SK-N-SH (cell line): Measurements from ENCODE around the gene NFASC. TPM values are rescaled to one million over a fixed set of nuclear protein-coding genes. Genes with fewer than 3 reads are reported as not detected.

Experiments used
- CTCF ChIA-PET: fragments of 300-600, 350-600 bp; formaldehyde crosslinking; extraction: SDS; loops from one replicate; lab custom pipeline; 2021; lab: Yijun Ruan, JAX
- POLR2A ChIA-PET: fragments of 350-600 bp; sonication (Branson Sonifier 250); formaldehyde crosslinking; extraction: SDS; loops from one replicate; lab custom pipeline; 2020; ENCODE audit warnings: antibody characterized with exemption, inconsistent platforms; lab: Yijun Ruan, JAX
- DNase-seq: peaks from one replicate; pipeline ENCODE4 v3.0.0; 2012
- H2AFZ ChIP-seq: fragments of 200-600 bp; sonication (generic); 2 replicates; pipeline ENCODE4 v1.8.1; 2016; ENCODE audit warnings: antibody characterized with exemption, mild to moderate bottlenecking, low read depth
- H3F3A ChIP-seq: fragments of 200-600 bp; sonication (generic); replicated peaks from 2 replicates; pipeline ENCODE3; 2016; ENCODE audit warnings: antibody characterized with exemption, mild to moderate bottlenecking; ENCODE audit not compliant: insufficient read depth
- H3K27ac ChIP-seq, 2 experiments: fragments of 200-500 bp in 1 of 2; fragments of 200-600 bp in 1 of 2; sonication (Bioruptor generic) in 1 of 2; sonication (generic), shearing (Covaris generic) in 1 of 2; 2 replicates each; pipeline versions ENCODE4 v1.5.1 to v1.6.1; 2014 to 2016; ENCODE audit warnings: low read depth in 2 of 2, inconsistent platforms in 1 of 2, low read length in 1 of 2, mild to moderate bottlenecking in 1 of 2, mixed read lengths in 1 of 2
- H3K27me3 ChIP-seq: fragments of 200-600 bp; sonication (generic), shearing (Covaris generic); 2 replicates; pipeline ENCODE4 v1.6.1; 2016; ENCODE audit warnings: mixed run types; ENCODE audit not compliant: insufficient read depth
- H3K36me3 ChIP-seq, 2 experiments: fragments of 200-500 bp in 1 of 2; fragments of 200-600 bp in 1 of 2; sonication (Bioruptor generic) in 1 of 2; sonication (generic) in 1 of 2; replicated peaks in 1 of 2; 2 replicates each; pipeline versions ENCODE3 to v1.5.1; 2014 to 2016; ENCODE audit warnings: low read length in 1 of 2, mild to moderate bottlenecking in 1 of 2; ENCODE audit not compliant: insufficient read depth in 2 of 2, control insufficient read depth in 1 of 2
- H3K4me1 ChIP-seq, 2 experiments: fragments of 200-500 bp in 1 of 2; fragments of 200-600 bp in 1 of 2; sonication (Bioruptor generic) in 1 of 2; sonication (generic), shearing (Covaris generic) in 1 of 2; 2 replicates each; pipeline versions ENCODE4 v1.5.1 to v1.6.1; 2014 to 2016; ENCODE audit warnings: low read depth in 1 of 2, low read length in 1 of 2, mixed run types in 1 of 2; ENCODE audit not compliant: insufficient read depth in 2 of 2, control insufficient read depth in 1 of 2
- H3K4me2 ChIP-seq: fragments of 200-600 bp; sonication (generic), shearing (Covaris generic); 2 replicates; pipeline ENCODE4 v1.6.1; 2017; ENCODE audit warnings: mixed run types
- H3K4me3 ChIP-seq, 2 experiments: fragments of 200-500 bp in 1 of 2; fragments of 200-600 bp in 1 of 2; sonication (Bioruptor generic) in 1 of 2; sonication (generic), shearing (Covaris generic) in 1 of 2; 2 replicates each; pipeline versions ENCODE4 v1.5.1 to v1.8.1; 2014 to 2016; ENCODE audit warnings: low read depth in 2 of 2, inconsistent platforms in 1 of 2, low read length in 1 of 2, mild to moderate bottlenecking in 1 of 2, mixed read lengths in 1 of 2, moderate library complexity in 1 of 2
- H3K79me2 ChIP-seq: fragments of 200-600 bp; sonication (generic); 2 replicates; pipeline ENCODE4 v1.8.1; 2017; ENCODE audit warnings: mild to moderate bottlenecking; ENCODE audit not compliant: insufficient read depth
- H3K9ac ChIP-seq: fragments of 200-600 bp; sonication (generic); 2 replicates; pipeline ENCODE4 v1.6.1; 2017; ENCODE audit warnings: mixed run types
- H3K9me2 ChIP-seq: fragments of 200-600 bp; sonication (generic); 2 replicates; pipeline ENCODE4 v1.6.1; 2017; ENCODE audit warnings: mixed run types
- H3K9me3 ChIP-seq: fragments of 200-600 bp; sonication (generic); 2 replicates; pipeline ENCODE4 v1.6.1; 2017; ENCODE audit warnings: mixed run types, mild to moderate bottlenecking, moderate library complexity
- H4K20me1 ChIP-seq: fragments of 200-600 bp; sonication (generic); 2 replicates; pipeline ENCODE4 v1.6.1; 2017; ENCODE audit warnings: mild to moderate bottlenecking, mixed run types; ENCODE audit not compliant: insufficient read depth
- EP300 ChIP-seq, 2 experiments: IDR thresholded peaks; 2 replicates each; pipeline versions ENCODE4 v1.4.0 to v1.6.1; 2012; ENCODE audit warnings: borderline replicate concordance in 1 of 2, low read depth in 1 of 2, low read length in 1 of 2
- FOSL2 ChIP-seq: IDR thresholded peaks from 2 replicates; pipeline ENCODE4 v1.4.0; 2012; ENCODE audit warnings: low read depth, mild to moderate bottlenecking, moderate library complexity, borderline replicate concordance
- FOXJ3 ChIP-seq: sonication (generic); formaldehyde crosslinking; IDR thresholded peaks from 2 replicates; pipeline ENCODE4 v1.5.1; 2020; ENCODE audit warnings: mild to moderate bottlenecking, missing genetic modification reagents
- FOXM1 ChIP-seq: IDR thresholded peaks from 2 replicates; pipeline ENCODE4 v1.4.0; 2012; ENCODE audit warnings: low read depth, mild to moderate bottlenecking
- GATA2 ChIP-seq: sonication (generic); formaldehyde crosslinking; IDR thresholded peaks from 2 replicates; pipeline ENCODE4 v1.5.0; 2020; ENCODE audit warnings: mild to moderate bottlenecking, missing genetic modification reagents
- IRF3 ChIP-seq: fragments of 150-350 bp; IDR thresholded peaks from 2 replicates; pipeline ENCODE4 v1.6.1; 2016; ENCODE audit warnings: mild to moderate bottlenecking, low read depth, low read length
- JUND ChIP-seq: IDR thresholded peaks from 2 replicates; pipeline ENCODE4 v1.4.0; 2012
- MAX ChIP-seq: IDR thresholded peaks from 2 replicates; pipeline ENCODE4 v1.4.0; 2012; ENCODE audit warnings: low read depth
- MEF2A ChIP-seq: IDR thresholded peaks from 2 replicates; pipeline ENCODE4 v1.4.0; 2012; ENCODE audit warnings: low read depth, borderline replicate concordance
- MXI1 ChIP-seq: IDR thresholded peaks from 2 replicates; pipeline ENCODE4 v1.6.1; 2012; ENCODE audit warnings: mild to moderate bottlenecking, low read depth, low read length, improper control_type of control experiment
- NFIC ChIP-seq: IDR thresholded peaks from 2 replicates; pipeline ENCODE4 v1.4.0; 2012; ENCODE audit warnings: borderline replicate concordance
- RFX5 ChIP-seq: IDR thresholded peaks from 2 replicates; pipeline ENCODE4 v1.6.1; 2012; ENCODE audit warnings: mild to moderate bottlenecking, improper control_type of control experiment, low read length
- SMC3 ChIP-seq: IDR thresholded peaks from 2 replicates; pipeline ENCODE4 v1.6.1; 2012; ENCODE audit warnings: low read depth, low read length, improper control_type of control experiment
- TEAD4 ChIP-seq: IDR thresholded peaks from 2 replicates; pipeline ENCODE4 v1.4.0; 2012; ENCODE audit warnings: mild to moderate bottlenecking, borderline replicate concordance; ENCODE audit not compliant: insufficient read depth
- YY1 ChIP-seq: IDR thresholded peaks from 2 replicates; pipeline ENCODE4 v1.4.0; 2012; ENCODE audit warnings: low read depth, mild to moderate bottlenecking
- WGBS: methylation state at CpG from one replicate; pipeline ENCODE4 v1.1.6; 2017; ENCODE audit warnings: low lambda C conversion rate; 5-methylcytosine and 5-hydroxymethylcytosine counted together
- polyA plus RNA-seq, 3 experiments: library from polyadenylated mRNA; depleted of rRNA; stranded (reverse); fragments of >200 nt; gene quantifications; 2 replicates each; pipeline ENCODE4 v1.2.3, GENCODE V29; 2012
- TF ChIP-seq, protein P1 (sequence below): IDR thresholded peaks from 2 replicates; pipeline ENCODE4 v1.4.0; 2012; ENCODE audit warnings: low read depth, borderline replicate concordance

Gene NFASC
- polyA plus RNA-seq, 1 of the 3 experiments (the other 2 are of a cell fraction): 6.0 TPM

DNA sequence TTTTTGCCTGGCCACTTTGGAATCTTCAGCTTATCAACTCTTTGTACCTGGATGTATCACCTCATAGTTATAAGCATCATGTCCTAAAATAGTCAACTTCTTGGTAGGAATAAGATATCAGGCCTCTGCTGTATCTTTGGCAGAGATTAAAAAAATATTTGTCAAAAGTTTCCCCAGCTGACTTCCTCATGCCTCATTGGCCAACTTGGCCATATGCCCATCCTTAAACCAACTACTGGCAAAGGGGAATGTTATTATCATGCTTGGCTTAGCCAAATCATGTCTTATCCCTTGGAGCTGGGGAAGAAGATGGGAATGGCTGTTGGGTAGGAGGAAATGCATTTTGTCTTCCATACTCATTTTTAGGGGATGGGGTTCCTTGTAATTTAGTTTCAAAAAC lies 23.4 kb downstream of the NFASC start:
- Histone ChIP-seq H3K27ac (no peak overlapping the region), H3K4me2 (no peak overlapping the region), H3K9me2 (no peaks in the 10 kb centered on the region), H2AFZ (no peak overlapping the region), H3K79me2 (no peaks in the 10 kb centered on the region), H3K4me3 (no peak overlapping the region), H3K4me1 (peaks cover 0 to 11% of the 10 kb centered on the region in 2 experiments; a peak in 2 of 4 replicates), H3K9ac (no peak overlapping the region), H3K36me3 (no peaks in the 10 kb centered on the region), H3F3A (no peaks in the 10 kb centered on the region), H3K9me3 (no peaks in the 10 kb centered on the region), H3K27me3 (no peaks in the 10 kb centered on the region; the same call in 1 of the 2 replicates), H4K20me1 (no peaks in the 10 kb centered on the region)
- DNase-seq: no peak
- ChIA-PET POLR2A (interaction anchor here (1.3 kb wide), 1 partner anchor 10 kb away, joined by 3 read pairs; no protein-coding TSS in a partner anchor), CTCF (interaction anchor here (1.0 to 9.9 kb wide), 3 partner anchors 47 to 95 kb away, joined by 3 to 52 read pairs (median 19); no protein-coding TSS in a partner anchor)
- no peak for TF ChIP-seq EP300 (IDR thresholded peaks at IDR 0.05; ENCODE audit: borderline replicate concordance in 1 of 2, low read depth in 1 of 2, low read length in 1 of 2)
- no peak for TF ChIP-seq MAX
- TF ChIP-seq RFX5: no peak
- TF ChIP-seq JUND: no peak
- TF ChIP-seq SMC3: no peak
- TF ChIP-seq FOSL2: no peak
- TF ChIP-seq IRF3: no peak
- no peak for TF ChIP-seq MEF2A
- TF ChIP-seq FOXM1: no peak
- no peak for TF ChIP-seq NFIC
- TF ChIP-seq MXI1: no peak
- no peak for TF ChIP-seq YY1
- no peak for TF ChIP-seq FOXJ3 (CRISPR knock-in tag)
- TF ChIP-seq, protein P1, sequence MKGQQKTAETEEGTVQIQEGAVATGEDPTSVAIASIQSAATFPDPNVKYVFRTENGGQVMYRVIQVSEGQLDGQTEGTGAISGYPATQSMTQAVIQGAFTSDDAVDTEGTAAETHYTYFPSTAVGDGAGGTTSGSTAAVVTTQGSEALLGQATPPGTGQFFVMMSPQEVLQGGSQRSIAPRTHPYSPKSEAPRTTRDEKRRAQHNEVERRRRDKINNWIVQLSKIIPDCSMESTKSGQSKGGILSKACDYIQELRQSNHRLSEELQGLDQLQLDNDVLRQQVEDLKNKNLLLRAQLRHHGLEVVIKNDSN: no peak
- no peak for TF ChIP-seq TEAD4

DNA sequence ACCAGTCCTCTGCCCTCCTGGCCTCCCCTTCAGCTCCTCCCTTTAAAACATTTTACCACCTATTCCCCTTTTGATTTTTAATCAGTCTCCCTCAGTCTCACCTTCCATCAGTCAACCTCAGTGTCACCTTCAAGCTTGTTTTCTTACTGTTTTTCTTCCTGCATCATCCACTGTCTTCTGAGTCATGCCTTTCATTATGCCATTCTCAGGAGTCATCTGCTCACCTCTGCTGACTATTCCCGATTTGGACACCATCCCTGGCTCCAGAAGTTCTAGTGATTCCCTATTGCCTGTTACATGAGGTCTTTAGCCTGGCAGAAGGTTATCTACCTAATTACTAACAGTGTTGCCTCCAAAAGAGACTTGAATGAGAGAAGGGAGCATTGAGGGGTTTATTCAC lies 23.9 kb downstream of the NFASC start:
- Histone ChIP-seq H3K4me1 (peaks cover 0 to 6% of the 10 kb centered on the region in 2 experiments; a peak in 1 of 4 replicates), H3K36me3 (no peaks in the 10 kb centered on the region), H3K27ac (no peak overlapping the region), H3F3A (no peaks in the 10 kb centered on the region), H3K9me3 (no peaks in the 10 kb centered on the region), H3K4me2 (no peak overlapping the region), H4K20me1 (no peaks in the 10 kb centered on the region), H3K79me2 (no peaks in the 10 kb centered on the region), H3K9me2 (no peaks in the 10 kb centered on the region), H3K27me3 (no peaks in the 10 kb centered on the region; the same call in 1 of the 2 replicates), H3K9ac (no peak overlapping the region), H3K4me3 (no peak overlapping the region), H2AFZ (no peak overlapping the region)
- ChIA-PET CTCF (interaction anchor here (1.0 to 9.9 kb wide), 3 partner anchors 46 to 95 kb away, joined by 3 to 52 read pairs (median 19); no protein-coding TSS in a partner anchor), POLR2A (no interaction called here)
- 35% methylated on average over 1 of the region's 1 CpG for WGBS
- no peak for DNase-seq
- TF ChIP-seq GATA2 (CRISPR knock-in tag): no peak
